ENCODE data around the gene TMEM82.

The TMEM82 gene

GRCh38 chr1:15744122-15744679 is 1.9 kb downstream of the TMEM82 start:
- H3K36me3 Mint-ChIP-seq (ENCODE audit: low read depth): no peaks in the 10 kb centered on the region
- no peaks in the 10 kb centered on the region for H3K9me3 Mint-ChIP-seq
- peak overlapping the region in 1 of 3 experiments; percentile 11 for H3K27ac Mint-ChIP-seq
- H3K4me1 Mint-ChIP-seq: peaks cover 3% of the 10 kb centered on the region
- no peak overlapping the region for H3K4me3 Mint-ChIP-seq
- no peaks in the 10 kb centered on the region for H3K27me3 Mint-ChIP-seq (ENCODE audit: low read depth)
- TF ChIP-seq, protein P1, sequence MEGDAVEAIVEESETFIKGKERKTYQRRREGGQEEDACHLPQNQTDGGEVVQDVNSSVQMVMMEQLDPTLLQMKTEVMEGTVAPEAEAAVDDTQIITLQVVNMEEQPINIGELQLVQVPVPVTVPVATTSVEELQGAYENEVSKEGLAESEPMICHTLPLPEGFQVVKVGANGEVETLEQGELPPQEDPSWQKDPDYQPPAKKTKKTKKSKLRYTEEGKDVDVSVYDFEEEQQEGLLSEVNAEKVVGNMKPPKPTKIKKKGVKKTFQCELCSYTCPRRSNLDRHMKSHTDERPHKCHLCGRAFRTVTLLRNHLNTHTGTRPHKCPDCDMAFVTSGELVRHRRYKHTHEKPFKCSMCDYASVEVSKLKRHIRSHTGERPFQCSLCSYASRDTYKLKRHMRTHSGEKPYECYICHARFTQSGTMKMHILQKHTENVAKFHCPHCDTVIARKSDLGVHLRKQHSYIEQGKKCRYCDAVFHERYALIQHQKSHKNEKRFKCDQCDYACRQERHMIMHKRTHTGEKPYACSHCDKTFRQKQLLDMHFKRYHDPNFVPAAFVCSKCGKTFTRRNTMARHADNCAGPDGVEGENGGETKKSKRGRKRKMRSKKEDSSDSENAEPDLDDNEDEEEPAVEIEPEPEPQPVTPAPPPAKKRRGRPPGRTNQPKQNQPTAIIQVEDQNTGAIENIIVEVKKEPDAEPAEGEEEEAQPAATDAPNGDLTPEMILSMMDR (IDR thresholded peaks at IDR 0.05; ENCODE audit: unreplicated experiment in 3 of 3): no peak

DNA sequence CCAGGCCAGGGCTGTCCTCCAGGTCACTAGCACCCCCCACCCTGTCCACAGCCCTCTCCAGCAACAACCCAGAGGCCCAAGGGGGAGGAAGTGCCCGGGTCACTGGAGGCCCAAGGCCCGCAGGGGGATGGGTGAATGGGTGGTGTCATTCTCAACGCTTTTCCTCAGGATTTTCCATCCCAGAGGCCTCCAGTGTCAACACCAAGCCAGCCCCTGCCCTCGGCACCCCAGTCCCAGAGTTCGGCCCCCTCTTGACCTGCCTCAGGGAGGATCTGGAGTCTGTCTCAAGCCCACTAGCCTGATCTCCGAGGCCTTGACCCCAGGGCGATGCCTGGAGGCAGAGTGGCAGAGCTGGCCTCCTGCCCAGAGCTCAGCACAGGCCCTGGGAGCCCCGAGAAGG is 5.1 kb downstream of the TMEM82 start:
- Mint-ChIP-seq H3K4me1 (no peaks in the 10 kb centered on the region), H3K4me3 (no peak overlapping the region), H3K9me3 (no peaks in the 10 kb centered on the region), H3K27ac (no peak overlapping the region), H3K36me3 (ENCODE audit: low read depth) (no peaks in the 10 kb centered on the region), H3K27me3 (ENCODE audit: low read depth) (no peaks in the 10 kb centered on the region)
- TF ChIP-seq, protein P1 (IDR thresholded peaks at IDR 0.05; ENCODE audit: unreplicated experiment in 3 of 3): no peak

GRCh38 chr1:15748264-15748663 is 6.0 kb downstream of the TMEM82 start:
- Mint-ChIP-seq H3K9me3 (no peaks in the 10 kb centered on the region), H3K27ac (no peak overlapping the region), H3K27me3 (ENCODE audit: low read depth) (no peaks in the 10 kb centered on the region), H3K4me3 (no peak overlapping the region), H3K4me1 (no peaks in the 10 kb centered on the region), H3K36me3 (ENCODE audit: low read depth) (no peaks in the 10 kb centered on the region)
- TF ChIP-seq, protein P1 (IDR thresholded peaks at IDR 0.05; ENCODE audit: unreplicated experiment in 3 of 3): no peak

DNA sequence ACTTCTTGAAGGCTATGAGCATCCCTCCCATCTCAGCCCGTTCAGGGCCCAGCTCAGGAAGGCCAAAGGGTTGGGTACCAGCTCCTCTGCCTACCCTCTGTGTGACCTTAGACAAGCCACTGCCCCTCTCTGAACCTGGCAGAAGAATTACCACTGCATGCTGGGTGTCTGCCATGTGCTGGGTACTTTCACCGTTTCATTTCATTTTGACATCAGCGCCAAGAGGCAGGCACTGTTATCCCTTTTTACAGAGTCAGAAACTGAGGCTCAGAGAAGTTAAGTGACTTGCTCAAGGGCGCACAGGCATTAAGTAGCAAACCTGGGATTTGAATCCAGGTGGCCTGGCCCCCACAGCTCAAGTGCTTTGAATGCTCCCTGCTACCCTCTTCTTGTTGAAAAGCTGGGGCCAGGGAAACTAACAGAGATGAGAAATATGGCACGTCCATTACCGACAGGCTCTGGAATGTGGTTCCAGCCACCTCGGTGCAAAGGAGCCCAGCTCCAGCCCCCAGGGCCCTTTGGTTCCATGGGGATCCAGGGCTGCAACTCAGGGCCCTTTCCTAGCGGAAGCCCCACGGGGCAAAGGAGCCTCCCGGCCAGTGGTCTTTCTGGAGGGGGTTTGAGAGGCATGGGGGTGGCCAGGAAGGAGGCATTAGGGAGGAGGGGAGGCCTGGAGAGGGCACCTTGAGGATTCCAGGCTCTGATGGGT is 6.5 kb downstream of the TMEM82 start:
- no peak overlapping the region for H3K27ac Mint-ChIP-seq
- H3K36me3 Mint-ChIP-seq (ENCODE audit: low read depth): no peaks in the 10 kb centered on the region
- no peaks in the 10 kb centered on the region for H3K9me3 Mint-ChIP-seq
- TF ChIP-seq, protein P1 (IDR thresholded peaks at IDR 0.05; ENCODE audit: unreplicated experiment in 3 of 3): no peak
- no peaks in the 10 kb centered on the region for H3K4me1 Mint-ChIP-seq
- H3K27me3 Mint-ChIP-seq (ENCODE audit: low read depth): peaks cover 3% of the 10 kb centered on the region
- H3K4me3 Mint-ChIP-seq: no peak overlapping the region

- H3K27ac Mint-ChIP-seq: no peak overlapping the region
- H3K36me3 Mint-ChIP-seq (ENCODE audit: low read depth): no peaks in the 10 kb centered on the region
- TF ChIP-seq, protein P1 (IDR thresholded peaks at IDR 0.05; ENCODE audit: unreplicated experiment in 3 of 3): no peak
- no peak overlapping the region for H3K4me3 Mint-ChIP-seq
- peaks cover 3% of the 10 kb centered on the region for H3K27me3 Mint-ChIP-seq (ENCODE audit: low read depth)
- no peaks in the 10 kb centered on the region for H3K4me1 Mint-ChIP-seq
- H3K9me3 Mint-ChIP-seq: no peaks in the 10 kb centered on the region
These were observed 7.3 kb downstream of the TMEM82 start for GRCh38 chr1:15749399-15750291.

Data from nephron (organoid).